Fibroblast of skin of right biceps (primary cell): ENCODE measurements around the gene EME2.

Experiments
- DNase-seq: peaks from one replicate; pipeline ENCODE4 v3.0.0-alpha.2; 2013

The EME2 gene

GRCh38 chr16:1820946-1821290 lies 48.3 kb downstream of the EME2 start:
- no peak for DNase-seq

- no peak for DNase-seq
These were observed 49.4 kb downstream of the EME2 start for GRCh38 chr16:1821861-1822611.

- DNase-seq, result no peak
These were observed 50.2 kb downstream of the EME2 start for GRCh38 chr16:1822801-1823200.

GRCh38 chr16:1823821-1824220 lies 51.2 kb downstream of the EME2 start:
- DNase-seq, result peak; percentile 22

- no peak for DNase-seq
These were observed 52.8 kb downstream of the EME2 start for GRCh38 chr16:1825381-1825863.
